GM10248 (cell line): ENCODE measurements around the gene ASB10.

ENCODE experiments used
- CTCF ChIA-PET: fragments of 300-600 bp; sonication (Branson Sonifier 250); formaldehyde crosslinking; extraction: SDS; loops from one replicate; lab custom pipeline; 2021; ENCODE audit warnings: antibody characterized with exemption; lab: Yijun Ruan, JAX
- POLR2A ChIA-PET: fragments of 350-650 bp; sonication (Branson Sonifier 250); formaldehyde crosslinking; extraction: SDS; loops from one replicate; lab custom pipeline; 2020; ENCODE audit warnings: antibody characterized with exemption; lab: Yijun Ruan, JAX
- DNase-seq: peaks from one replicate; pipeline ENCODE4 v3.0.0; 2012; ENCODE audit errors: extremely low spot score
- CTCF ChIP-seq: IDR thresholded peaks from 2 replicates; pipeline ENCODE4 v1.5.1; 2012; ENCODE audit warnings: mild to moderate bottlenecking, low read depth; ENCODE audit errors: extremely low read depth, missing control alignments, control extremely low read depth

ASB10 gene

DNA sequence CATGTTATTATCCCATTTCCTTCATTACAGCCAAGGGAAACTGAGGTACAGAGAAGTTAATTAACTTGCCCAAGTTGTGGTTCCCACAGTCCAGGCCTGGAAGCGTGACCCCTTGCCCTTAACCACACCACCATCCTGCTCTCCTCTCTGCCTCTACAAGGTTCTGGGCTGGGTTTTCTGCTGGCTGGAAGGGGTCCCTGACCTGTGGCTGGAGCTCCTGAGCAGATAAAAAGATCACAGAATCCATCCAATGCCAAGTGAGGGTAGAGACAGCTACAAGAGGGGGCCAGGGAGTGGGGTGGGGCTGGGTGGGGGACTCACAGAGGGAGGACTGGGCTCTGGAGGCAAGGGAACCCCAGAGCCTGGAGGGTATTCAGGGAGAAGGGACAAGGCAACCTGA lies 9.7 kb downstream of the ASB10 start:
- CTCF ChIA-PET: interaction anchor here (1.4 to 3.5 kb wide), 6 partner anchors 10 to 214 kb away, joined by 3 to 12 read pairs (median 5); partner anchors contain the start of gene GBX1
- POLR2A ChIA-PET: no interaction called here
- no peak for TF ChIP-seq CTCF
- no peak for DNase-seq

- CTCF ChIA-PET: interaction anchor here (1.1 to 3.5 kb wide), 6 partner anchors 9 to 213 kb away, joined by 3 to 12 read pairs (median 5); partner anchors contain the start of gene GBX1
- no peak for DNase-seq
- POLR2A ChIA-PET: no interaction called here
- no peak for TF ChIP-seq CTCF
Observed at GRCh38 chr7:151176401-151176800, 10.6 kb downstream of the ASB10 start.

- DNase-seq: no peak
- no peak for TF ChIP-seq CTCF
- ChIA-PET CTCF (interaction anchor here (0.9 to 3.5 kb wide), 6 partner anchors 8 to 213 kb away, joined by 3 to 12 read pairs (median 4); partner anchors contain the start of gene GBX1), POLR2A (no interaction called here)
Observed at GRCh38 chr7:151175793-151176311, 11.2 kb downstream of the ASB10 start.

DNA sequence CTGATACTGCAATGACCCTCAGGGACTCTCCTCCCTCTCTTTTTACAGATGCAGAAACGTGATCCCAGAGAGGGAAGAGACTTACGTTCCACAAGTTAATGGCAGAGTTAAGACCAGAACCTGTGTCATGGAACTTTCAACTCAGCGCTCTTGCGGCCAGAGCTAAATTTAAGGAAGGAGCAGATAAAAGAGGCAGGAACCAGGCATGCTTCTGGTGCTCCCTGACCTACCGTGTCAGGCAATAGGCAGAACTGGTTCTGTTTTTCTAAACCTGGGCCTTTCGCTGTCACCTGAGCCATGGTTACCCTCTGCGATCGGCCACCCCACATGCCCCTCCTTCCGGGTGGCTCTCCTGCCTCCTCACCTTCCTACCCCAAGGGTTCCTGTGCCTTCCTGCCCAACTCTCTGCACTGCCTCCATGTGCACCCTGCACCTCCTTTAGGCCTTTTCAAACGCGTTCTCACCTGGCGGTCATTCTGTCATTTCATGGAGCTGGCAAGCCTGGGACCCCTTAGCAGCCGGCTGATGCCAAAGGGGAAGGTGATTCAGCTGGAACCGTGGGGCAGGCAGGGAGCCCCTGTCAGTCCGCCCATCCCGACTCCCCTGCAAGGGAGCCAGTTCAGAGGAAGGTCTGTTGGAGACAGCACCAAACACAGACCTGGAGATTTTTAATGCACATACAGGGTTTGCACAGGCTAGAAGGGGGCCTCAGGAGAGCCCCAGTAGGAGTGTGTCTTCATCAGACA lies 11.8 kb downstream of the ASB10 start:
- ChIA-PET CTCF (interaction anchor here (0.9 to 3.5 kb wide), 3 partner anchors 9 to 69 kb away, joined by 3 to 12 read pairs (median 11); no protein-coding TSS in a partner anchor), POLR2A (no interaction called here)
- no peak for TF ChIP-seq CTCF
- DNase-seq: no peak

- no peak for DNase-seq
- no peak for TF ChIP-seq CTCF
- CTCF ChIA-PET: interaction anchor here (3.5 kb wide), 1 partner anchor 70 kb away, joined by 11 read pairs; no protein-coding TSS in a partner anchor
- POLR2A ChIA-PET: no interaction called here
Observed at GRCh38 chr7:151174246-151175046, 12.6 kb downstream of the ASB10 start.
